Measurements from ENCODE around the gene GOLPH3L. TPM values are rescaled to one million over a fixed set of nuclear protein-coding genes. Genes with fewer than 3 reads are reported as not detected.
A peak's percentile ranks its signal among the peaks of the same experiment; 100 is the strongest.

The GOLPH3L gene
- total and polyA plus RNA-seq, 2 of the 13 experiments (the other 11 are each of a cell fraction or from before 2014, with no cell fraction given): 8.2 to 12.8 TPM

DNA sequence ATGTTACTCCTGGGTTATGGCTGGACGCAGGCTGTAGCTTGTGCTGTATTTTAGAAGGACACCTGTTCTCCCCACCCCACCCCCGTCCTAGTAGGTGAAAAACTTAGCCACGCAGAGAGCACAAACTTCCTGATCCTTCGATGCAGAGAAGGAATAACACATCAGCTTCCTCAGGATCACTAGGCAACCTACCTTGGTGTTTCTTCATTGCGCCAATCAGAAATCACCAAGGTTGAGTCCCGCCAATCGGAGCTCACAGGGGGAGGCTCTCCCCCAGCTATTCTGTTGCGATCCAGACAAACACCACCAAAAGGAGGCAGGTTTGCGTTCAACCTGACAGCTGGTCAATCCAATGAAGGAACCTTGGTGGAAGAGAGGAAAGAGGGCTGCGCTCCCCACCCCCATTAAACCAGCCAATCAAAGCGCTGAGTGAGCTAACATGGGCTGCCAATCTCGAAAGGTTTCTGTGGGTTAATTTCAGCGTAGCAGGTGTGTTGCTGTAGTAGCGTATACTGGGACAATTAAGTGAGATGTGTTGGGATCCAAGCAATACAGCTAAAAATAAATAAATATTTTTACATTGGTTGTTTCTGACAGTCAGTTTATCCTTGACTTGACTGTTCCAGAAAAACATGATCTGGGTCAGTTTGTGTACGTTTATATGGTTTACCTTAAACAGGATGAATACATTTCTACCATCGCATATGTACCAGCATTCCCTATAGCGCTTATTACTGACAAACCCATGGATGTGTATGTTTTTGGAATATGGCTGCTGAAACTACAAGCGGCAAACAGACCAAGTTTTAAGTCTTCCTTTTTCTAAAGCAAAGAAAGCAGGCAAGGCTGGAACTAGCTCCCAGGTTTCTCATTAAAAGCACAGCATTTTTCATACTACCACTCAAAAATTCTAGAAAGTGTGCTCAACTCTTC is at the start of gene GOLPH3L (continued):
- TF ChIP-seq, protein P1, sequence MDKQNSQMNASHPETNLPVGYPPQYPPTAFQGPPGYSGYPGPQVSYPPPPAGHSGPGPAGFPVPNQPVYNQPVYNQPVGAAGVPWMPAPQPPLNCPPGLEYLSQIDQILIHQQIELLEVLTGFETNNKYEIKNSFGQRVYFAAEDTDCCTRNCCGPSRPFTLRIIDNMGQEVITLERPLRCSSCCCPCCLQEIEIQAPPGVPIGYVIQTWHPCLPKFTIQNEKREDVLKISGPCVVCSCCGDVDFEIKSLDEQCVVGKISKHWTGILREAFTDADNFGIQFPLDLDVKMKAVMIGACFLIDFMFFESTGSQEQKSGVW (CRISPR knock-in tag; IDR thresholded peaks at IDR 0.05; ENCODE audit: borderline replicate concordance): no peak
- TF ChIP-seq MAZ (IDR thresholded peaks at IDR 0.05; ENCODE audit: borderline replicate concordance, low read depth, low read length) (peak; percentile 38; the same call in 1 of the 2 replicates), MAZ (CRISPR knock-in tag; IDR thresholded peaks at IDR 0.05; ENCODE audit: low read depth) (no peak), ELF3 (CRISPR knock-in tag; IDR thresholded peaks at IDR 0.05) (peak; percentile 60), KDM4B (CRISPR knock-in tag; IDR thresholded peaks at IDR 0.05) (no peak), ZNF7 (CRISPR knock-in tag; IDR thresholded peaks at IDR 0.05) (peak; percentile 48; the same call in 1 of the 2 replicates), CENPX (CRISPR knock-in tag; IDR thresholded peaks at IDR 0.05) (no peak), XRCC5 (optimal IDR thresholded peaks at IDR 0.05; ENCODE audit: low read length) (peak; percentile 50), ZNF644 (CRISPR knock-in tag; IDR thresholded peaks at IDR 0.05; ENCODE audit: low read depth) (0 out of 2 replicates have a peak, but pooled peaks have one; percentile 28), HMG20B (CRISPR knock-in tag; conservative IDR thresholded peaks at IDR 0.05) (no peak)
- TF ChIP-seq, protein P2, sequence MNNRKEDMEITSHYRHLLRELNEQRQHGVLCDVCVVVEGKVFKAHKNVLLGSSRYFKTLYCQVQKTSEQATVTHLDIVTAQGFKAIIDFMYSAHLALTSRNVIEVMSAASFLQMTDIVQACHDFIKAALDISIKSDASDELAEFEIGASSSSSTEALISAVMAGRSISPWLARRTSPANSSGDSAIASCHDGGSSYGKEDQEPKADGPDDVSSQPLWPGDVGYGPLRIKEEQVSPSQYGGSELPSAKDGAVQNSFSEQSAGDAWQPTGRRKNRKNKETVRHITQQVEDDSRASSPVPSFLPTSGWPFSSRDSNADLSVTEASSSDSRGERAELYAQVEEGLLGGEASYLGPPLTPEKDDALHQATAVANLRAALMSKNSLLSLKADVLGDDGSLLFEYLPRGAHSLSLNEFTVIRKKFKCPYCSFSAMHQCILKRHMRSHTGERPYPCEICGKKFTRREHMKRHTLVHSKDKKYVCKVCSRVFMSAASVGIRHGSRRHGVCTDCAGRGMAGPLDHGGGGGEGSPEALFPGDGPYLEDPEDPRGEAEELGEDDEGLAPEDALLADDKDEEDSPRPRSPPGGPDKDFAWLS (CRISPR knock-in tag; IDR thresholded peaks at IDR 0.05; ENCODE audit: borderline replicate concordance): no peak
- TF ChIP-seq, protein P3, sequence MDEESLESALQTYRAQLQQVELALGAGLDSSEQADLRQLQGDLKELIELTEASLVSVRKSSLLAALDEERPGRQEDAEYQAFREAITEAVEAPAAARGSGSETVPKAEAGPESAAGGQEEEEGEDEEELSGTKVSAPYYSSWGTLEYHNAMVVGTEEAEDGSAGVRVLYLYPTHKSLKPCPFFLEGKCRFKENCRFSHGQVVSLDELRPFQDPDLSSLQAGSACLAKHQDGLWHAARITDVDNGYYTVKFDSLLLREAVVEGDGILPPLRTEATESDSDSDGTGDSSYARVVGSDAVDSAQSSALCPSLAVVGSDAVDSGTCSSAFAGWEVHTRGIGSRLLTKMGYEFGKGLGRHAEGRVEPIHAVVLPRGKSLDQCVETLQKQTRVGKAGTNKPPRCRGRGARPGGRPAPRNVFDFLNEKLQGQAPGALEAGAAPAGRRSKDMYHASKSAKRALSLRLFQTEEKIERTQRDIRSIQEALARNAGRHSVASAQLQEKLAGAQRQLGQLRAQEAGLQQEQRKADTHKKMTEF (CRISPR knock-in tag; IDR thresholded peaks at IDR 0.05): 0 out of 2 replicates have a peak, but pooled peaks have one; percentile 31
- TF ChIP-seq, protein P4, sequence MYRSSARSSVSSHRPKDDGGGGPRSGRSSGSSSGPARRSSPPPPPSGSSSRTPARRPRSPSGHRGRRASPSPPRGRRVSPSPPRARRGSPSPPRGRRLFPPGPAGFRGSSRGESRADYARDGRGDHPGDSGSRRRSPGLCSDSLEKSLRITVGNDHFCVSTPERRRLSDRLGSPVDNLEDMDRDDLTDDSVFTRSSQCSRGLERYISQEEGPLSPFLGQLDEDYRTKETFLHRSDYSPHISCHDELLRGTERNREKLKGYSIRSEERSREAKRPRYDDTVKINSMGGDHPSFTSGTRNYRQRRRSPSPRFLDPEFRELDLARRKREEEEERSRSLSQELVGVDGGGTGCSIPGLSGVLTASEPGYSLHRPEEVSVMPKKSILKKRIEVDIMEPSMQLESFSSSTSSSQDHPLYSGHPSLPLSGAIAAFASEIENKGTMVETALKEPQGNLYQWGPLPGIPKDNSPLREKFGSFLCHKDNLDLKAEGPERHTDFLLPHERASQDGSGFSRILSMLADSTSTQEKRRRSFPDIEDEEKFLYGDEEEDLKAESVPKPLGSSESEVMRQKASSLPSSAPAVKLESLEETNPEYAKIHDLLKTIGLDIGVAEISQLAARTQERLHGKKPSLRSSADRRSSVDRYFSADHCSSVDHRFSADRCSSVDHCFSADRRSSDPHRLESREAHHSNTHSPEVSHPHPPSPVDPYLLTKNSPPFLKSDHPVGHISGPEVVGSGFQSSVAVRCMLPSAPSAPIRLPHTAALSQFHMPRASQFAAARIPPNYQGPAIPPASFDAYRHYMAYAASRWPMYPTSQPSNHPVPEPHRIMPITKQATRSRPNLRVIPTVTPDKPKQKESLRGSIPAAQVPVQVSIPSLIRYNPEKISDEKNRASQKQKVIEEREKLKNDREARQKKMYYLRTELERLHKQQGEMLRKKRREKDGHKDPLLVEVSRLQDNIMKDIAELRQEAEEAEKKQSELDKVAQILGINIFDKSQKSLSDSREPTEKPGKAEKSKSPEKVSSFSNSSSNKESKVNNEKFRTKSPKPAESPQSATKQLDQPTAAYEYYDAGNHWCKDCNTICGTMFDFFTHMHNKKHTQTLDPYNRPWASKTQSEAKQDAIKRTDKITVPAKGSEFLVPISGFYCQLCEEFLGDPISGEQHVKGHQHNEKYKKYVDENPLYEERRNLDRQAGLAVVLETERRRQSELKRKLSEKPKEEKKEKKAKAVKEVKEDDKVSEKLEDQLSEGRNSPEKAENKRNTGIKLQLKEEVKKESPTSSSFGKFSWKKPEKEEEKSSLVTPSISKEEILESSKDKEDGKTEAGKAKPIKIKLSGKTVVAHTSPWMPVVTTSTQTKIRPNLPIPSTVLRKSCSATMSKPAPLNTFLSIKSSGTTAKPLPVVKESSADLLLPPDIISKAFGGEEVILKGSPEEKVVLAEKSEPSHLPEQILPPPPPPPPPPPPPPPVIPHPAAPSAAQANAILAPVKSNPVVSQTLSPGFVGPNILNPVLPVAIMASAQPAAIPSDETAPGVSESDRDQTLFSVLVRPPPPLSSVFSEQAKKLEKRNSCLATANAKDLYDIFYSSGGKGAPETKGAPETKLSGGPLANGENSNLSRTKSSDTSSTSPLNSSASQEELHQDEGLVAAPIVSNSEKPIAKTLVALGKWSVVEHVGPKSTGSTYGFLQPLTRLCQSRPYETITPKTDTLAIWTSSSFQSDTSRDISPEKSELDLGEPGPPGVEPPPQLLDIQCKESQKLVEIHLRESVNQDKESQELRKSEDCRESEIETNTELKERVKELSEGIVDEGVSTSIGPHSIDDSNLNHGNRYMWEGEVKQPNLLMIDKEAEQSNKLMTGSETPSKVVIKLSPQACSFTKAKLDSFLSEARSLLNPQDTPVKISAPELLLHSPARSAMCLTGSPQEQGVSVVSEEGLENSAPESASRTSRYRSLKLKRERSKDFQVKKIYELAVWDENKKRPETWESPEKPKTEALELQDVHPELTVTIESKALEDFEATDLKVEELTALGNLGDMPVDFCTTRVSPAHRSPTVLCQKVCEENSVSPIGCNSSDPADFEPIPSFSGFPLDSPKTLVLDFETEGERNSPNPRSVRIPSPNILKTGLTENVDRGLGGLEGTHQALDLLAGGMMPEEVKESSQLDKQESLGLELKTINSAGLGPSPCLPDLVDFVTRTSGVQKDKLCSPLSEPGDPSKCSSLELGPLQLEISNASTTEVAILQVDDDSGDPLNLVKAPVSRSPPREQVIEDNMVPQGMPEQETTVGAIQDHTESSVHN (CRISPR knock-in tag; IDR thresholded peaks at IDR 0.05): no peak
- TF ChIP-seq, protein P5, sequence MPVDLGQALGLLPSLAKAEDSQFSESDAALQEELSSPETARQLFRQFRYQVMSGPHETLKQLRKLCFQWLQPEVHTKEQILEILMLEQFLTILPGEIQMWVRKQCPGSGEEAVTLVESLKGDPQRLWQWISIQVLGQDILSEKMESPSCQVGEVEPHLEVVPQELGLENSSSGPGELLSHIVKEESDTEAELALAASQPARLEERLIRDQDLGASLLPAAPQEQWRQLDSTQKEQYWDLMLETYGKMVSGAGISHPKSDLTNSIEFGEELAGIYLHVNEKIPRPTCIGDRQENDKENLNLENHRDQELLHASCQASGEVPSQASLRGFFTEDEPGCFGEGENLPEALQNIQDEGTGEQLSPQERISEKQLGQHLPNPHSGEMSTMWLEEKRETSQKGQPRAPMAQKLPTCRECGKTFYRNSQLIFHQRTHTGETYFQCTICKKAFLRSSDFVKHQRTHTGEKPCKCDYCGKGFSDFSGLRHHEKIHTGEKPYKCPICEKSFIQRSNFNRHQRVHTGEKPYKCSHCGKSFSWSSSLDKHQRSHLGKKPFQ (CRISPR knock-in tag; IDR thresholded peaks at IDR 0.05; ENCODE audit: insufficient replicate concordance): no peak
